Thoracic aorta (tissue), 2 donors: ENCODE results near the gene CARMIL1. TPM values are rescaled to one million over a fixed set of nuclear protein-coding genes. Genes with fewer than 3 reads are reported as not detected.

Experiments used
- ATAC-seq: fragments of 150-250 bp; one replicate; pipeline ENCODE4 v1.8.0; 2017; ENCODE audit warnings: low read depth; ENCODE audit not compliant: insufficient number of reproducible peaks, low FRiP score
- DNase-seq: peaks from one replicate; pipeline ENCODE4 v3.0.0-alpha.2; 2020; ENCODE audit warnings: low spot score
- H3K27ac ChIP-seq, 2 donors: fragments of 200-600 bp; sonication (generic); 1 replicate in 1 of 2; 2 replicates in 1 of 2; pipeline ENCODE4 v1.5.1; 2016; ENCODE audit warnings: mild to moderate bottlenecking in 2 of 2, moderate library complexity in 2 of 2
- H3K27me3 ChIP-seq: fragments of 200-600 bp; sonication (generic); replicated peaks from 2 replicates; pipeline ENCODE4 v1.6.0; 2016; ENCODE audit warnings: mild to moderate bottlenecking; ENCODE audit not compliant: insufficient read depth
- H3K36me3 ChIP-seq: fragments of 200-600 bp; sonication (generic); one replicate; pipeline ENCODE4 v1.5.1; 2016
- H3K4me1 ChIP-seq, 2 donors: fragments of 200-600 bp; sonication (generic); 1 replicate in 1 of 2; 2 replicates in 1 of 2; pipeline versions ENCODE4 v1.5.1 to v1.6.0; 2016; ENCODE audit warnings: low read depth in 2 of 2, mild to moderate bottlenecking in 1 of 2; ENCODE audit not compliant: control insufficient read depth in 1 of 2
- H3K4me3 ChIP-seq: fragments of 200-600 bp; sonication (generic); 2 replicates; pipeline ENCODE4 v1.5.1; 2016; ENCODE audit warnings: mild to moderate bottlenecking
- H3K9me3 ChIP-seq: fragments of 200-600 bp; sonication (generic); 2 replicates; pipeline ENCODE4 v1.5.1; 2016
- CTCF ChIP-seq: fragments of 200-600 bp; sonication (generic); IDR thresholded peaks from one replicate; pipeline ENCODE4 v1.5.1; 2019; ENCODE audit warnings: antibody characterized with exemption
- total RNA-seq, 2 donors: library from RNA; depleted of rRNA; stranded (reverse); fragments of >200 nt; gene quantifications; one replicate each; pipeline versions ENCODE4 v1.1.0 to v1.2.3, GENCODE V29; 2016

CARMIL1 gene
- total RNA-seq, 2 donors from 2014 or later, result 60.4 to 63.0 TPM

- TF ChIP-seq CTCF, result no peak
- ATAC-seq (no peak), DNase-seq (no peak)
- H3K4me1 ChIP-seq, result peaks cover 9 to 25% of the 10 kb centered on the region in 2 donors
- peaks cover 12% of the 10 kb centered on the region for H3K36me3 ChIP-seq
- no peak overlapping the region for H3K4me3 ChIP-seq
- no peaks in the 10 kb centered on the region for H3K27me3 ChIP-seq
- no peak overlapping the region for H3K27ac ChIP-seq
- H3K9me3 ChIP-seq, result no peaks in the 10 kb centered on the region
Measured at GRCh38 chr6:25468881-25469280, 189.7 kb downstream of the CARMIL1 start.

GRCh38 chr6:25469797-25470388, 190.7 kb downstream of the CARMIL1 start:
- H3K36me3 ChIP-seq, result peaks cover 12% of the 10 kb centered on the region
- TF ChIP-seq CTCF, result peak; percentile 16
- no peak overlapping the region for H3K27ac ChIP-seq
- H3K27me3 ChIP-seq, result no peaks in the 10 kb centered on the region
- ATAC-seq (no peak), DNase-seq (no peak)
- H3K4me1 ChIP-seq, result peaks cover 9 to 25% of the 10 kb centered on the region in 2 donors
- no peak overlapping the region for H3K4me3 ChIP-seq
- H3K9me3 ChIP-seq, result no peaks in the 10 kb centered on the region

GRCh38 chr6:25472306-25472705, 193.1 kb downstream of the CARMIL1 start:
- DNase-seq (no peak), ATAC-seq (no peak)
- peaks cover 9 to 25% of the 10 kb centered on the region in 2 donors for H3K4me1 ChIP-seq
- peaks cover 12% of the 10 kb centered on the region for H3K36me3 ChIP-seq
- H3K9me3 ChIP-seq, result no peaks in the 10 kb centered on the region
- H3K27me3 ChIP-seq, result no peaks in the 10 kb centered on the region
- H3K4me3 ChIP-seq, result no peak overlapping the region
- TF ChIP-seq CTCF, result peak; percentile 17
- H3K27ac ChIP-seq, result no peak overlapping the region

GRCh38 chr6:25472906-25473305, 193.7 kb downstream of the CARMIL1 start:
- Histone ChIP-seq H3K4me3 (no peak overlapping the region), H3K27me3 (no peaks in the 10 kb centered on the region), H3K9me3 (no peaks in the 10 kb centered on the region), H3K36me3 (peaks cover 12% of the 10 kb centered on the region), H3K4me1 (peaks cover 9 to 19% of the 10 kb centered on the region in 2 donors), H3K27ac (no peak overlapping the region)
- ATAC-seq (no peak), DNase-seq (no peak)
- no peak for TF ChIP-seq CTCF

- peaks cover 9 to 13% of the 10 kb centered on the region in 2 donors for H3K4me1 ChIP-seq
- no peak overlapping the region for H3K4me3 ChIP-seq
- DNase-seq, result no peak
- no peaks in the 10 kb centered on the region for H3K27me3 ChIP-seq
- TF ChIP-seq CTCF, result no peak
- no peak overlapping the region for H3K27ac ChIP-seq
- ATAC-seq, result no peak
- peaks cover 12% of the 10 kb centered on the region for H3K36me3 ChIP-seq
- H3K9me3 ChIP-seq, result no peaks in the 10 kb centered on the region
Measured at GRCh38 chr6:25473447-25473846, 194.3 kb downstream of the CARMIL1 start.
